D341Med (cell line): ENCODE data around the gene IPO9.
"Not testable (repeated sequence)": the region's sequence is repeated elsewhere in the genome, so short reads cannot be mapped to it uniquely, and the experiment has no call there.

ENCODE experiments used
- DNase-seq: peaks from one replicate; pipeline ENCODE4 v3.0.0; 2012; ENCODE audit warnings: low spot score

Gene IPO9

DNA sequence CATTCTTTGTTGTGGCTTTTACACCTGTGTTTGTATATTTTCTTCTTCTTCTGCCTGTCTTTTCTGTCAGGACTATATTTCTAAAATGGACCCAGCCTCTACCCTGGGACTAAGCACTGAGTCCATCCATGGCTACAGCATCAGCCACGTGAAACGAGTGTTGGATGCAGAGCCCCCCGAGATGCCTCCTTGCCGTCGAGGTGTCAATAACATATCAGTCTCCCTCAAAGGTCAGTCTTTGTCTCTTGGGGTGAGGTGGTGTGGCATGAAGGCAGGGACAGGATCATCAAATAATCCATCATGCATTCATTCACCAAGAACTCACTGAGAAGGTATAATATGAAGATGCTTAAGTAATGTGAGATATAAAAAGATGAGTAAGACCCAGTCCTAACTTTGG lies 19.1 kb upstream of the IPO9 start:
- no peak for DNase-seq

DNA sequence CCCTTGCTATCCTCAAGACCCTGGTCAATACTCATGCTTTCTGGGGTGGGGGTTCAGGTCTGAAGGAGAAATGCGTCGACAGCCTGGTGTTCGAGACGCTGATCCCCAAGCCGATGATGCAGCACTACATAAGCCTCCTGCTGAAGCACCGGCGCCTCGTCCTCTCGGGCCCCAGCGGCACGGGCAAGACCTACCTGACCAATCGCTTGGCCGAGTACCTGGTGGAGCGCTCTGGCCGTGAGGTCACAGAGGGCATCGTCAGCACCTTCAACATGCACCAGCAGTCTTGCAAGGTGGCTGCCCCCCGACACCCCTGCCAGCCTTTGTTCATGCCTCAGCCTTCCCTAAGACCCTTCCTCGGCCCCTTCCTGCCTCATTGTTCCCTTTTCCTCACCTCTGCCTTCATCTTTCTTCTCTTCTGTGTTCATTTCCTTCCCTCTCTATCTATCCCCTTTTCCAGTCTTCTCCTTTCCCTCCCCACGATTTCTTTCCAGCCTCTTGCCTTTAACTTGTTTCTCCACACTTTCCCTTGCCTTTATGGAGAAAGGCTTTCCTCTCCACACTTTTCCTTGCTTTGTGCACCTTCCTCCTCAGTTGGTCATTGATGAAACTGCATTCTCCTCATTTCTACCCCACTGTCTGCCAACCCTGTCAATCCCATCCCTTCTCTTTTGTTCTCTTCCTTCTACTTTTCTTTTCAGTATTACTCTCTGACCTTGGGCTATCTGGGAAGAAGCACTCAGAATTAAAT lies 18.3 kb upstream of the IPO9 start:
- DNase-seq, result no peak

DNA sequence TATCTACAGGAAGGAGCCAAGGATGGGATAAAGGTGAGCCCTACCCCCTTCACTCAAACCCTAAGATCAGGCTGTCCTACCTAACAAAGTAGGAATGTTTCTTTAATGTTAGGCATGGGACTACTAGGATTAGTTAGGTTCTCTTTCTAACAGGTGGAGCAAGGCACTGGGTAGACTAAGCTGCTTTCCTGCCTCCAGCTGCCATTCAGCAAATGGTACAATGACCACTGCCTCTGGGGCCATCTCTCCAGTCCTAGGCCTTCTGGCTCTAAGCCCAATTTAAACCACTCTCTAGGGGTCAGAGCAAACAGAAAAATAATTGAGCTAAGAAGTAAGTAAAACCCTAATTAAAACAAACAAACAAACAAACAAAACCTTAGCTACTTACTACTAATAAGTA lies 15.7 kb upstream of the IPO9 start:
- no peak for DNase-seq

DNA sequence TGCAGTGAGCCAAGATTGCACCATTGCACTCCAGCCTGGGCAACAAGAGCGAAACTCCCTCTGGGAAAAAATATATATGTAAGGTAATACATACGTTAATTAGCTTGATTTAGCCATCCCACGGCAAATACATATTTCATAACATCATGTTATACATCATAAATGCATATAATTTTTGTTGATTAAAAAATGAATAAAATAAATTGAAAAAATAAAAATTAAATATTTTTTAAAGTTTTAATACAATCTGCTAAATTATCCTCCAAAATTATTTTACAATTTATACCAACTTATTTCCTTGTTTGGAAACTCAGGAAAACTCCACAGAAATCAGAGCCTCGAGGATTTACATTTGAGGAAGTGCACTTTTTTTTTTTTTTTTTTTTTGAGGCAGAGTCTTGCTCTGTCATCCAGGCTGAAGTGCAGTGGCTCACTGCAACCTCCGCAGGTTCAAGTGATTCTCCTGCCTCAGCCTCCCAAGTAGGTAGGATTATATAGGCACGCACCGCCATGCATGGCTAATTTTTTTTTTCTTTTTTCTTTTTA lies 12.6 kb upstream of the IPO9 start:
- DNase-seq, result no peak

DNA sequence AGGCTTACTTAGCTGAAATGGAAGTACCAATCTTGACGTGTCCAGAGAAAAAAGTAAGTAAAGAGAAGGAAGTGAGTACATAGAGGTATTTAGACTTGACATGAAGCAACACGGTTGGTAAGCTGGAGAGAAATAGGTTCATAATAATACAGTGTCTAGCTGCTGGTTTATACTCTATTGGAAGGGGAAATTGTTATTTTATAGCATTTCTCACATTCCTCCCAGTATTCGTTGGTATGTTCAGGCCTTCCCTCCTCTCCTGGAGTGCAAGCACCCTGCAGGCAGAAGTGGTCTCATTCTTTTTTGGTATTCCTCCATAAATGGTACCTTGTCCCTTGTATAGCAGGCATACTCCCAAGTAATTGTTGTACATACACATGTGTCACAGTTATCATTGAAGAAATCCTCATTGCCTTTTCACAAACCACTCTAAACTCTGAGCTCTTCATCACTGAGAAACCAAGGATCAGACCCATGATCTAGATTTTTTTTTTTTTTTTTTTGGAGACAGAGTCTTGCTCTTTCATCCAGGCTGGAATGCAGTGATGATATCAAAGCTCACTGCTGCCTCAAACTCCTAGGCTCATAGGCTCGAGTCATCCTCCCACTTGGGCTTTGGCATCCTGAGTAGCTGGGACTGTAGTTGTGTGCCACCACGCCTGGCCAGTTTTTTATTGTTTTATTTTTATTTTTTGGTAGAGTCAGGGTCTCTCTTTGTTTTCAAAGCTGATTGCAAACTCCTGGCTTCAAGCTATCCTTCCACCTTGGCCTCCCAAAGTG lies 9.8 kb upstream of the IPO9 start:
- no peak for DNase-seq

DNA sequence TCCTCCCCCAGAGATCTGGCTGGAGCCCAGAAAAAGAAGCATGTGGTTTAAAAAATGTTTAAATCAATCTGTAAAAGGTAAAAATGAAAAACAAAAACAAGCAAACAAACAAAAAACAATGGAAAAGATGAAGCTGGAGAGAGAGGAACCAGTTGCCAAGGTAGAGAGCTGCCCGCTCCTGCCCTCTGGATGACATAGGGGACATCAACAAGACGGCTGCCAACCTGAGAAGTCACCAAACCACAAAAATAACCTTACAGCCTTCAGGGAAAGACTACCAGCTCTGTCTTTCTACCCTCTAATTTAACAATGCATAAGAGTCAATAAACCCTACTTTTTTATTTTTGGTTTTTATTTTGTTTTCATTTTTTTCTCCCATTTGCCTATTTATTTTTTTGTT lies 8.5 kb upstream of the IPO9 start:
- no peak for DNase-seq

DNA sequence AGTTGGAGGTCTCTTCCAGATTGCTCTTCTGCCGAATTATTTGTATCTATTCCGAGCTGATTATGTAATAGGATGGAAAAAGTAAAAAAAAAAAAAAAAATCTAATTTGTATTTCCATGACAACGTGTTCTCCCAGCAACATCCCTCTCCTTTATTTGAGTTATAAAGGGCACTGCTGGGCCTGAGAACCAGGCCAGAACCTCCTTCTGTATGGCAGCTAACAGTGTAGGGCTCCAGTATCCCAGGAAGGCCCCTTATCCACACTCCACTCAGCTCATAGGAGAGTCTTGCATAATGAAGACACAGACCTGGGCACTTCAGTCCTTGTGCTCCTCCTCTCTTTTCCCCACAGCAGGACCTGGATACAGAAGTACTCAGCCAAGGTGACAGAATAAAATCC lies 3.7 kb upstream of the IPO9 start:
- no peak for DNase-seq

DNA sequence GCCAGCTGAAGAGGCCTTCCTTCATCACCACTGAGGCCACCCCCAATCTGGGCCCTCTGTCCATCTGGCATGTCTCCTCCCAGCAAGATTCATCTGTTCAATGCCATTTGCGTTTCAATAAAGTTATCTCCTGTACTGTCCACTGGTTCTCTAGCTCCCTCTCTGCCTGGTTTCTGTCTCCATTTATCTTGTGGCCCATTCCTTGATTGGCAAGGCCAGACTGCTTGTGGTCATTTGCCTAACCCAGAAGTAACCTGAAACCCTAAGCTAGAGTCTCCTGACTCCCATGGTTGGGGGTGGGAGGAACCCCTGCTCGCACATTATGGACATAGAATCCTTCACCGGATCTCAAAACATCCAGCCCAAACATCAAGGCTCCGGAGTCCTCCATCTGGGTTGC lies 2.1 kb upstream of the IPO9 start:
- no peak for DNase-seq

DNA sequence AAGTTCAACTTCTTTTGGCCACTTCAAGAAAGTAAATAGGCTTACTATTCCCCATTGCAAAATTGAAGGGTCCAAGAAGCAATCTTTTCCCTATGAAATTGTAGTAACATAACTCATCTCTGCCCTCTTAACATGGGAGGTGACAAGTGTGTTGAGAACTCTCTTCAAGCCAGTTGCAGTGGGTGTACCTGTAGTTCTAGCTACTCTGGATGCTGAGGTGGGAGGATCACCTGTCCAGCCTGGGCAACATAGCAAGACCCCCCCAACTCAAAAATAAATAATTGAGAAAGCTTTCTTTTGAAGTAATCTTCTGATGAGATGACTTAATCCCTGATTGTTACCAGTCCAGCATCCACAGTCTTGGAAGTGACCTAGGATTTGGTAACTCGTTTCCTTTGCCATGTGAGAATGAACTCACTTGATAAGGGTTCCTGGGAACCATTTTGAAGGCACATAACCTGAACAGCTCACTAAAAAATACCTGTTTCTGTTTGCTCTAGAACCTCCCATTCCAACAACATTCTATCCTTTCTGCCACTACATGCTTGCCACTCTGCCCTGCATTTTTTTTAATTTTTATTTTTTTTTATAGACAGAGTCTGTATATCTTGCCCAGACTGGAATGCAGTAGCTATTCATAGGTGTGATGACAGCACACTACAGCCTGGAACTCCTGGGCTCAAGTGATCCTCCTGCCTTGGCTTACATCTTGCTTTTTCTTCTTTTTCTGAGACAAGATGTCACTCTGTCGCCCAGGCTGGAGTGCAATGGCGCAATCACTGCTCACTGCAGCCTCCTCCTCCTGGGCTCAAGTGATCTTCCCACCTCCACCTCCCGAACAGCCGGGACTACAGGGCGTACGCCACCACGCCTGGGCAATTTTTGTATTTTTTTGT lies 1.4 kb upstream of the IPO9 start:
- no peak for DNase-seq

DNA sequence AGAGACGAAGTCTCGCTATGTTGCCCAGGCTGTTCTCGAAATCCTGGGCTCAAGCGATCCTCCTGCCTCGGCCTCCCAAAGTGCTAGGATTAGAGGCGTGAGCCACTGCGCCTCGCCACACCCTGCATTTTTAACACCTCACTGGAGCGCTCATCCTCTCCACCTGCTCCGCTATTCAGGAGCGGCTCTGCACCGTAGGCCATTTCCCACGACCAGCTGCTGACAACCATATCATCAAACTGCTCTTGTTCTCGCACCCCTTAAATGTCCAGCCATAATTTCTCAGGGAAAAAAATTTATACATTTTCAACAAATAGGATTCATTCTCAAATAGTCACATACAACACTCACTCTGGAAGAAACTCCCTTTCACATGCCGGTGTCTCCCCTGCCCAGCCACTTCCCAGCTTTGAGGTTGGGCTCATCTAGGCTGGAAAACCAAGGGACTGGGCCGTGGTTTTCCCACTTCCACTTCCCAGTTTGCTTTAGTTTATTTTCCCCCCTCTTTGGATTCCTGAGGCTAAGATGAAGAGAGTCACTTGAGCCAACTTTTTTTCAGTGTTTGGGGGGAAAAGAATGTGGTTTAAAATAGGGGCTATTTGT lies 639 bp upstream of the IPO9 start:
- no peak for DNase-seq

DNA sequence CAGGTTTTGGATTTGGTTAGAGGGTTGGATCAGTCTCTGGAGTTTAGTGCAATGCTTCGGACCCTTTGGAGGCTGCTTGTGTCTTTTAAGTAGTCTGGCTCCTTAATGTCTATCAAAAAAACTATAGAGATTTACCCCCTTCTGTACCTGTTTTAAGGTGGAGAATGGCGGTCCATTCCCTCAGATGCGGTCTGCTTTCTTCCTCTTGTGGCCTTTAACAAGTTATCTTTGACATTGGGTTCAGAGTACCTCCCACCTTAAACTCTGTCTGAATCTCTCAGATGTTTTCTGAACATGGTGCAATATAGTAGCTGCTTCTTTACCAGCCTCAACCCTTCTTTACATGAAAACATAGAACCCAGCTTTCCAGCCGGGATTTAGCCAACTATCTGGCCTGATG lies 2.4 kb downstream of the IPO9 start:
- no peak for DNase-seq

DNA sequence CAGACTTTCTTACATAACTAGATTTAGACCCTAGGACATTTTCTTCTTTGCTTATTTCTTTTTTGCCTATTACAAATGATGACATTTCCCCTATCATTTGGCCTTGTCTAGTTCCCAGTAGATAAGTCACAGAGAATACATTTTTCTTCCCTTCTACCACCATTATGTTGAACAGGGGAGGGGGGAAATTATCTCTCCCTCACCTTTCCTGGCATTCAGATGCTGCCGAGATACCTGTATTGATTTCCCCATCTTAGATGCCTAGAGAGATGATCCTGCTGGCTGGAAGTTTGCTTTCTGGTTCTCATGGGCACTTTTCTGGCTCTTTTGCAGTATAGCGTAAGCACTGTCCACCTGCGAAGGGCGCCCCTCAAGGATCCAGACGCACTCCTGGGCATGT lies 5.7 kb downstream of the IPO9 start:
- no peak for DNase-seq

DNA sequence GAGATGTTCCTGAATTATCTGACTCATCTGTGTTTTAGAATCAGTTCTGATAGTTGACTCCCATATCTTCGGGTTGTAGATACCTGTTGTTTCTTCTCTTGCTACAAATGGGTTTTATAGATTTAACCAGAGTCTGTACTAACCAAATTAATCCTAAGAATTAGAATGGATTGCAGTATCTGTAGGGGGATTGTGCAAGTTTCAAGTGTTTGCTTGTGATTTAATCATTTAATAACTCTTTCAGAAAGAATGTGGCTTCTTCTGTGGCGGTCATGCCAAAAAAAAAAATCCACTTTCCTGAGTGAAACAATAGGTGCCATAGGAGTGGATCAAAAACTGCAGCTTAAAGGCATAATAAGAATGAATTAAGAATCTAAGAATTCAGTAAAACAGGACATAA lies 9.4 kb downstream of the IPO9 start:
- no peak for DNase-seq

DNA sequence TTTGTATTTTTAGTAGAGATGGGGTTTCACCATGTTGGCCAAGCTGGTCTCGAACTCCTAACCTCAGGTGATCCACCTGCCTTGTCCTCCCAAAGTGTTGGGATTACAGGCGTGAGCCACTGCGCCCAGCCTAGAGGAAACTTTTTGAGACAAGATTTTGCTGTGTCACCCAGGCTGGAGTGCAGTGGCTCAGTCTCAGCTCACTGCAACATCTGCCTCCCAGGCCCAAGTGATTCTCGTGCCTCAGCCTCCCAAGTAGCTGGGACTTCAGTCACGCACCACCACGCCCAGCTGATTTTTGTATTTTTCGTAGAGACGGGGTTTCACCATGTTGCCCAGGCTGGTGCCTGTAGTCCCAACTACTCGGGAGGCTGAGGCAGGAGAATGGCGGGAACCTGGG lies 10.1 kb downstream of the IPO9 start:
- not testable (repeated sequence) for DNase-seq

DNA sequence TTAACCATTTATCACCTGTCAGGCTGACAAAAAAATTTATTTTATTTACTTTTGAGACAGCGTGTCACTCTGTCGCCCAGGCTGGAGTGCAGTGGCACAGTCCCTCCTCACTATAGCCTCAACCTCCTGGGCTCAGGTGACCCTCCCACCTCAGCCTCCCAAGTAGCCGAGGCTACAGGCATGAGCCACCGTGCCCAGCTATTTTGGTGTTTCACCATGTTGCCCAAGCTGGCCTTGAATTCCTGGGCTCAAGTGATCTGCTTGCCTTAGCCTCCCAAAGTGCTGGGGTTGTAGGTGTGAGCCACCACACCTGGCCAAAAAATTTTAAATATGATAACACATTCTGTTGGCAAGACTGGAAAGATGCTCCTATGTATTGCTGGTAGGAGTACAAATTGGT lies 11.1 kb downstream of the IPO9 start:
- DNase-seq, result no peak

DNA sequence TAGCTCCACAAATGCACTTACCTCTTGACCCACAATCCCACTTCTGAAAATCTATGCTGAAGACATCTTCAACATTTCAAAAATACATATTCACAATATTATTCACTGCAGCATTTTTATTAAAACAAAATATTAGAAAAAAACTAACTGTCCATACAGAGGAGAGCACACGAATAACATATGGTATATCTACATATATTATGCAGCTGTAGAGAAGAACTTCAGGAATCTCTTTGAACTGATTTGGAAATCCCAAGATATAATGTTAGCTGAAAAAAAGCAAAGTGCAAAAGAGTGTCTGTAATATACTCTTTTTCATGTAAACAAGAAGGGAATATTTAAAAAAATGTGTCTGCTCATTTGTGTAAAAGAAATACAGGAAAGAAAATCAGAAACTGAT lies 11.5 kb downstream of the IPO9 start:
- no peak for DNase-seq

DNA sequence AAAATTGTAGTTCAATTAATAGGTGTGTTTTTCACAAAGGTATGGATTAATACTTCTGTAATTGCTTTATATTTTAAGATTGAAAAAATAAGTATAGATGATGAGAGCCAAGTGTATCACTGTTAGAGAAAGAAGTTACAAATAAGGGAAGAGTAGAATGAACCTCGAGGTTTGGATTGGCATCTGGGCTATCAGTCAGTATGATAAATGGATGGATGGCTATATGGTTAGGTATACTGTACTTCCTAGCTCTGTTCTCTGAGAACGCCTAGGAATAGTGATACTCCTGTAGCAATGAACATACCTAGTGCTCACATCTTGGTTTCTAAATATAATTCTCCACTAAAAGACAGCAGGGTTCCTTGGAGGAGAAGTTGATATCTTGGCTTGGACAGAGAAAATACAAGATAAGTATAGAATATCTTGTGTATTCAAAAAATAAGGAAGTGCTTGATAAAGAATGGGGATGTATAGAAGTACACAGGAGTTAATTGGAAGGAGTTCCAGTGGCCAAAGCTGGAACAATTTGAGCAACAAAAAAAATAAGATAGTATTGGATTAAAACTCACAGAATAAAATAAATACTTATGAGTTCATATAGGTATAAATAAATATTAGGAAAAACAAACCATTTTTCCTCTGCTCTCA lies 12.4 kb downstream of the IPO9 start:
- no peak for DNase-seq

DNA sequence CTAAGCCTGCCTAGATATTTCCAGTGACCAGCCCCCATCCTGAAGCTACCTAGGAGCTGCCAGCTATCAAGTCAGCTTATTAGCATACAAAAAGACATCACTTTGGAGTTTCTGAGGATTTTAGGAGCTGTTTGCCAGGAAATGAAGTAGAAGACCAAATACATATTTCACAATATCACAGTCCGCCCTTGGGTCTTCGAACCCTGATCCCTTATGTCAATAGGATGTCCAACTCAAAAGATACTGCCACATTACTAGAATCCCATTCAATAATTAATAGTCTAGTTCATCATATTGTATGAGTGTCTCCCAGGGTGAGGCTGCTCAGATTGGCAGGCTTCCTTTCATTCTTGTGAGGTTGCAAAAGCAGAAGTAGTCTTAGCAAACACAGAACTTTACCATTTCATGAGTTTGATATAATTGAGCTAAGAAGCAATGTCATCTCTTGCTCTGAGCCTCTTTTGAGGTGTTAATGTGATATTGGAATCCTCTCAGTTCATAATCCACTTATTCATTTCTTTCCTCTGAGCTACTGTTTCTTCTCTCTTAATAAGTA lies 13.6 kb downstream of the IPO9 start:
- no peak for DNase-seq

DNA sequence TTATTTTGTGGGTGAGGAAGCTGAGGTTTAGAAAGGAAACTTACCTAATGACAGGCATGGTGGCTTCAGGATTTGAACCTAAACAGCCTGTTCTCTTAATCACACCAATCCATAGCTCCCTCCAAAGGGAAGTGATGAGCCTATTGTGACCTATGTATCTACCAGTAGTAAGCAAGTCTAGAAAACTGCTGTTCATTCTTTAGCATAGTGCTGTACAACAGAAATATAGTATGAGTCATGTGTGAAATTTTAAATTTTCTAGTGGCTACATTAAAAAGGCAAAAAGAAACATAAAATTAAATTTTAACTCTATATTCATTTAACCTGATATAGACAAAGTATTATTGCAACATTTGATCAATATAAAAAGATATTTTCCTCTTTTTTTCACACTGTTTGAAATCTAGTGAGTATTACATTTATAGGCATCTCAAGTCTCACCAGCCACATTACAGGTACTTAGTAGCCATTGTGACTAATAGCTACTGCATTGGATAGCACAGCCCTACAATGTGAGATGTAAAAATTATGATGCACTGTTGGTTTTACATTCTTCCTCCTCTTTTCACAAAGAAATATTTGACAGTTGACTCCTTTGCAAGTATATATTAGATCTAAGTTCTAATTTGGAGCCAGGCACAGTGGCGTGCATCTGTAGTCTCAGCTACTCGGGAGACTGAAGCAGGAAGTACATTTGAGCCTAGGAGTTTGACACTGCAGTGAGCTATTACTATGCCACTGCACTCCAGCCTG lies 16.6 kb downstream of the IPO9 start:
- no peak for DNase-seq

DNA sequence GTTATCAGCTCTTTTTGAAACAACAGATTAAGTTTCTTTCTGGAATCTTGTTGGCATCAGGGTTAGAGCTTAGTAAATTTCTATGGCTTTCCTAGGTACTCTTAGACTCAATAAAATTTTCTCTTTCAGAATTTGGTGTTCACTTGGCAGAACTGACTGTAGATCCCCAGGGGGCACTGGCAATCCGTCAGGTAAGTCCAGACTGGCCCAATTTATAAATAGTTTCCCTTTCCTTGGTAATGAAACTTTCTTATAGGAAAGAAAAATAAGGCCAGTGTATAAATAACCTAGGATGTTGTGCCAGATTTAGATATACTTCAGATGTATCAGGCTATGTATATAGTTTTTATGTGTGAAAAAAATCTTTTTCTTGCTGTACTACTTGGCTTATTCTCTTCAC lies 18.2 kb downstream of the IPO9 start:
- DNase-seq, result no peak

DNA sequence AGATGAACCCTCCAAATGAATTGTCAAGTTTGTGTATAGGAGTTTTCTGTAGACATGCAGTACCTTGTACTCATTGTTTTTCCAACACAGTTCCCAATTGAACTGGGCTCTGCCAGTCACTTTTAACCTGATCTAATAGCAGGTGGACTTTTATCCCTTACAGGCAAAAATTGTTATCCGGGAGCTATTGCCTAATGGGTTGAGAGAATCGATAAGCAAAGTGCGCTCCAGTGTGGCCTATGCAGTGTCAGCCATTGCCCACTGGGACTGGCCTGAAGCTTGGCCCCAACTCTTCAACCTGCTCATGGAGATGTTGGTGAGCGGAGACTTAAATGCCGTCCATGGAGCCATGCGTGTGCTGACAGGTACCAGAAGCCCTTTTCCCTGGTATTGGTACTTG lies 19.3 kb downstream of the IPO9 start:
- no peak for DNase-seq
